Mesenteric fat pad (tissue), 1 donor: ENCODE results near the gene TVP23C. TPM values are rescaled to one million over a fixed set of nuclear protein-coding genes. Genes with fewer than 3 reads are reported as not detected.

Source experiments
- DNase-seq: peaks from one replicate; pipeline ENCODE4 v3.0.0-alpha.2; 2020; ENCODE audit warnings: low spot score
- total RNA-seq: library from RNA; stranded (reverse); fragmentation: NEBNext Ultra II Directional; extraction: Animal tissue kit (Norgen Biotek cat#: 25700); gene quantifications from one replicate; pipeline ENCODE4 v1.2.1, GENCODE V29; 2021
- donor health status: DM: yes; HTN: yes; CAD: no.

The TVP23C gene
- total RNA-seq, 1 donor from 2014 or later = 15.8 TPM

DNA sequence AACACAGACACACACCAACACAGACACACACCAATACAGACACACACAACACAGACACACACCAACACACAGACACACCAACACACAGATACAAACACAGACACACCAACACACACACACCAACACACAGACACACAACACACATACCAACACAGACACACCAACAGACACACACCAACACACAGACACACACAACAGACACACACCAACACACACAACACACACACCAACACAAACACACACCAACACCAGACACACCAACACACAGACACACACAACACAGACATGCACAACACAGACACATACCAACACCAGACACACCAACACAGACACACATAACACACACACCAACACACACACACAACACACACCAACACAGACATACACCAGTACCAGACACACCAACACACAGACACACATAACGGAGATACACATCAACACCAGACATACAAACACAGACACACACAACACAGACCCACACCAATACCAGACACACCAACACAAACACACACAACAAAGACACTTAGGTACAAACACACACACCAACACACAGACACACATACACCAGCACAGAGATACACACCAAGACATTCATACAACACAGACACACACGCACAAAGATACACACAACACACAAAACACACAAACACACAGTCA, 98.1 kb downstream of the TVP23C start:
- DNase-seq = peak; percentile 55

DNA sequence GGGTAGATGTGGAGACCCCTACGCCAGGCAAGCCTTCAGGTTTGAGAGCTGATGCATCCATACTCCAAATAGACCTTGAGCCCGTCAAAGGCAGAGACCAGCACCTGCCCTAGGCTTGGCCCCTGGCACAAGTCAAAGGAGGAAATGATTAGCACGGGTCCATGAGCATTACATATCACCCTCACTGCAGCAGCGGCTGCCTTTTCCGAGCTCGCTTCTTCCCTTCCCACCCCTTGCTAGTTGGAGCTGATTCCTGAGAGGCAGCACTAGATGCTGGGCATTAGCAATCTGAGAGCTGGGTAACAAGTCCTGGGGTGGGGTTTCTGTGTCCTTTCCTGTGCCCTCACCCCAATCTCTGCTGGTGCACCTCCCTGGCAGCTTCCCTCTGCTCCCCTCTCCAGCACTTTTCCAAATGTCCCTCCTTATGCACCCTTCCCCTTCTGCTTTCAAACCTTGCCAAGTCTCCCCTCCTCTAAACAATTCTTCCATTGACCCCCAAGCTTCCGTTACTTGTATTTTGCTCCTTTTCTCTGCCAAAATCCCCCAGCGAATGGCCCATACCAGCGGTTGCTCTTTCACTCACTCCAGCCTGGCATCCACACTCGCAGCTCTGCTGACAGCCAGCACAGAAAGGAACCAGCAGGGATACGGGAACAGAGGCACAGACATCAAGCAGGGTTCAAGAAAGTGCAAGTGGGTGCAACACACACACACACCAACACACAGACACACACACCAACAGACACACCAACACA, 98.9 kb downstream of the TVP23C start:
- DNase-seq = peak; percentile 78

DNA sequence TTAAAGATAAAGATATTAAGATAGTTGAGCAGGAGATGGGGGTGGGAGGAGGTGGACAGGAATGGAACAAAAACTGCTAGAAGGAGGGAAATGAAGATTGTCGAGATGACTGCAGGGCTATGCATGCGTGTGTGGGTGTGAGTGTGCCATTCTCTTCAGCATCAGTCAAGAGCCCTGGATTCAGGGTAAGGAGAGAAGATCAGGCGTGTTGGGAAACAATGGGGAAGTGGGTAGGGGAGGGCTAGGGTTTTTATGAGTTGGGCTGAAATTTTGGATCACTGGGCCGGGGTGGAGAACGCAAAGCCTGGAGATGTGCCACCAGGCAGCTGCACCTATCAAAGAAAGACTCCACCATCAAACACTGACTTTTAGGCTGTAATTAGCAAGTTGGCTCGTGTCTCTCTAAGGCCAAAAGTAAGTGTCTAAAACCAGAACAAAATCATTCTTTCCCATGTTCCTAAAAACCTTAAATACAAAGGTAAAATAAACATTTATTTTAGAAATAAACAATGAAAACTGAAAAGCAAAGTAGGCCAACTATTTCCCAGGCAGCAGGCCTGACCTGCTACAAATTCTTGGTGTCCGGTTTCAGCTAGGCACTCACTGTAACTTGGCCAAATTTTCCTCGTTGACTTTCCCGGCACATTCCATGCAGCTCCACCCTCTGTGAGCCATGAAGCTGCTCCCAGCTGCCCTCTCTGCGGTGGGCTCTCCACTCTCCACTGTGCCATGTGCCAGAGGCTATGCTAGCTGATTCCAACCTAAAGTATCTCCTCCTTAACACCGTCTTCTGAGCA, 100.1 kb downstream of the TVP23C start:
- DNase-seq = peak; percentile 69

DNA sequence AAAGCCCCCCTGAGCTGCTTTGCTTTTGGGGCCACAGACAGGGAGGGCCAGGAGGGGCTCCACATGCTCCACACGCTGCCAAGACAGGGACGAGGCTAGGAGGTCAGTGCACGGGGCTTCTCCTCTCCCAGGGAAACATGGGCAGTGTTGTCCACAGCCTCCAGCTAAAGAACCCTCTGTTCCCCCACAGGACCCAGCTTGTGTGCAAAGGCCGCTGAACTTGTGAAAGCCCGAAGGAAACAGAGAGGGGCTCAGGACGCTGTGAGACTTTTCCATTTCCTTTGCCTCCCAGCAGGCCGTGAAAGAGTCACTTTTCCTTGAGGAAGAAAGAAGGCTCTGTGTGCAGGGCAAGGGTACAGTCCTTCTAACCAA, 105.6 kb downstream of the TVP23C start:
- no peak for DNase-seq

DNA sequence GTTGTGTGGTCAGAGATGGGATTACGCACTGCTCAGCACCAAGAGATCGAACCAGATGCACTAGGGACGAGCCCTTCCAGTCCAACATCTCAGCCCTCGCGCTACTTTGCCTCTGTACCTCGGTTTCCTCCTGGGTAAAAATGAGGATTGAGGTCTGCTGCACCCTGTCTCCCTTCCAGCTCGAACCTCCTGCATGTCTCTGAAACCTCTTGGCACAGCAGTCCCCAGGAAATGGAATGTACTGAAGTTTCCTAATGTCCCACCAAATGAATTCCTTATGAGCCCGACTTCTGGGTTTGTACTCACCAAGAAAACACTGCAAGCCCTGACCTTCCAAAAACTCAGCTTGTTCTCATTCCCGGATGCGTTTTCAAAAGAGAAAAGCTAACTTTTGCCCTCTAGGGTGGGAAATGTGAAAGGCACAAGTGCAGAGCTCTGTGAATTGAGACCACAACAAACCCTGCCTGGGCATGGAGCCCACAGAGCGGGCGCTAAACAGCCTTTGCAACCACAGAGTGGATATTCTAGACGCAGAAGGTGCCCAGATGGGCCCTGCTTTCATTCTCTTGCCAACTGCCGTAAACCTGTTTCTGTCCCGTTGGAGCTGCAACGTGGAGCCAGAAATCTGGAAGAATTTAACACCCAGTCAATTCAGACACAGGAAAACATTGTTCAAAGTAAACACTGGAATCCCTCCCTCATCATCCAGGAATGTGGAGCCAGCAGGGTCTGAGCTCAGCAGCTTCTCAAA, 106.1 kb downstream of the TVP23C start:
- peak; percentile 89 for DNase-seq

DNA sequence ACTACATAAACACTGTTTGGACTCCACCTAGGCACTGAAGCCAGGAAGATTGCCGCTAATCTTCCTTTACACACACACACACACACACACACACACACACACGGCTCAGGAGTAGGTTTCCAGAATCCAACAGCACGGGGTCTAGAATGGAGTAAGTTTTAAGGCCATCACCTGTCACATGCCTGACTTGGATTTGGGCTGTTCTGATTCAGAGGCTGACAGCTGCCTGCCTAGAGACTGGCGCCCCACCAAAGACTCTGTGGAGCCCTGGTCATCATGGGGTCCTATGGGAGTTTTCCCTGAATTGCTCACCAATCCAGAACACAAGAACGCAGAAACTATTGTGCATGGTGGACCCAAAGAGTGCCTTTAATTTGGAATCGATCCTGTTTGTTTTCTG, 106.8 kb downstream of the TVP23C start:
- peak; percentile 85 for DNase-seq

DNA sequence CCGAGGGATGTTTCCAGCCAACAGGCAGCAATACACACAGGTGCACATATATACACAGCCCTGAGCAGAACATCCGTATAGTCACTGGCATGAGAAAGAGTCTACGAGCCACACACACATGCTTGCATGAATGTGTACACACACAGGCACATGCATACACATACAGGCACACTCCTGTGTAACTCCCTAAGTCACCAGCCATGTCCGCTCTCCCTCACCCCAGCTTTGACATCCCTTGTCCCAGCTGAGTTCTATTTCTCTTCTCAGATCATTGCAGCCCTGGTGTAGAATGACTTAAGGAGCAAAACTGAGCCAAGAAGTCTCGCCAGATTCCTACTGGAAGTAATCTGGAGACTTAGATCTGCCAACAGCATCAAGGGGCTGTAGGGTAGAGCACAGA, 108.9 kb downstream of the TVP23C start:
- peak; percentile 26 for DNase-seq

DNA sequence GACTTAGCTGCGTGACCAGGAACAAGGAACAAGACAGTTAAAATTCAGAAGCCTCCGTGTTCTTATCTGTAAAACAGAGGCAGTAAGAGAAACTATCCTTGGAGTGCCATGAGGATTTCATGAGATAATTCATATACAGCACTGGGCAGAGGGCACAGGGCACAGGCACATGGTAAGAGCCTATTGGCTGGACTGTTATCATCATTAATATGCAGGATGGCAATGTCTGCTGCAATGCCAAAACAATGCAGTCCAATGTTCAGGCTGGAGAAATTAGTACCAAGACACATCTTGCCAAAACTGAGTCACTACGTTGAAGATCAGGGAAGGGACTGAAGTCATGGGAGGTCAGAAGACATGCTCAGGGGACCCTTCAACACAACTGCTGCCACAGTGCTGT, 109.5 kb downstream of the TVP23C start:
- no peak for DNase-seq

DNA sequence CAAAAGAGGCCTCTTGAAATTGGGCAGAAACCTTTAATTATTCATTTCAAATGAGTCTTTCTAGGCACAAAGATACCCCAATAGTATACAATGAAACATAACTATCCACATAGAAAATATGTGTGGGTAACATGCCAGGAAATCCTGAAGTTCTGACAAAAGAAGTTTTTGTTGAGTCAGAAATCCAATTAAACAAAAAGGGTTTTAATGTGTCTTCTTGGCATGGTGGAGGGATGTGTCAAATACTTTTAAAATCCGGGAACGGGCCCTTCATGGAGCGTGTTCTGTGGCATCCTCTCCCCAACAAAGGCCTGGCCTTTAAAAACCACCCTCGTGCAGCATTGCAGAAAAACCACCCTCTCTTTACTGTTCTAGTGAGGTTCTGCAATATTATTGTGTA, 110.0 kb downstream of the TVP23C start:
- no peak for DNase-seq

DNA sequence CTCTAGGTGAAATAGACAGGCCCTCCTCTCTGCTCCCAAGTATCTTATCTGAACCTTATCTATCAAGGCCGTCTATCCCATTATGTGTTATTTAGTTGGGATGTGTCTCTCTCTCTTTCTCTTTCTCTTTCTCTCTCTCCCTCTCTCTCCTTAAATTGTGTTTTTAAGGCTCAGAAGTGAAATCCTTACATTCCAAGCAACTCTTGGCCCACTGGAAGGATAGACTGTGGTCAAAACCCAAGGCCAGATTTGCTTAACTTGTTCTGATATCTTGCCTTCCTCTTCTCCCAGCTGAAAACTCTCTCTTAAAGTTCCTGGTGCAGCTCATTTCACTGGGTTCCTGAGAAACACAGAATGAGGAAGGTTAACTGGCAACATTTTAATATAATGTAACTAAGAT, 110.5 kb downstream of the TVP23C start:
- DNase-seq = no peak

Other genes with a start within 250 kb of the TVP23C start
- gene TEKT3, start 221.9 kb downstream of the TVP23C start, total RNA-seq = not detected
- 2.8 TPM for gene CDRT4, start 95.9 kb downstream of the TVP23C start, total RNA-seq
- gene FBXW10B, start 56.2 kb upstream of the TVP23C start, total RNA-seq = 4.4 TPM
- gene TRIM16, start 120.8 kb upstream of the TVP23C start, total RNA-seq = 37.1 TPM
- 9.4 TPM for gene ZNF286A, start 136.3 kb upstream of the TVP23C start, total RNA-seq
- not detected for gene TBC1D26, start 168.8 kb upstream of the TVP23C start, total RNA-seq